GM18907 (cell line): ENCODE results near the gene HSD11B2.

Source experiments
- ATAC-seq: cut with Tn5 transposase; IDR thresholded peaks from one replicate; pipeline ENCODE4 v1.9.1; 2021; ENCODE audit warnings: mild to moderate bottlenecking, moderate library complexity; ENCODE audit not compliant: unreplicated experiment

Gene HSD11B2

GRCh38 chr16:67431775-67432505 lies 1.0 kb downstream of the HSD11B2 start:
- no peak for ATAC-seq

GRCh38 chr16:67432506-67432890 lies 1.6 kb downstream of the HSD11B2 start:
- no peak for ATAC-seq

GRCh38 chr16:67433131-67433719 lies 2.3 kb downstream of the HSD11B2 start:
- ATAC-seq, result no peak

- no peak for ATAC-seq
Measured at GRCh38 chr16:67435758-67436164, 4.8 kb downstream of the HSD11B2 start.

- ATAC-seq, result no peak
Measured at GRCh38 chr16:67436640-67437193, 5.8 kb downstream of the HSD11B2 start.

GRCh38 chr16:67437513-67437912 lies 6.6 kb downstream of the HSD11B2 start:
- ATAC-seq, result no peak

- no peak for ATAC-seq
Measured at GRCh38 chr16:67438098-67438791, 7.3 kb downstream of the HSD11B2 start.

- no peak for ATAC-seq
Measured at GRCh38 chr16:67438824-67439393, 8.0 kb downstream of the HSD11B2 start.

GRCh38 chr16:67441271-67441753 lies 10.4 kb downstream of the HSD11B2 start:
- no peak for ATAC-seq

GRCh38 chr16:67441907-67442306 lies 11.0 kb downstream of the HSD11B2 start:
- no peak for ATAC-seq

GRCh38 chr16:67442581-67443255 lies 11.8 kb downstream of the HSD11B2 start:
- no peak for ATAC-seq

GRCh38 chr16:67443265-67443664 lies 12.3 kb downstream of the HSD11B2 start:
- no peak for ATAC-seq

GRCh38 chr16:67444259-67445125 lies 13.6 kb downstream of the HSD11B2 start:
- no peak for ATAC-seq

GRCh38 chr16:67445126-67445426 lies 14.2 kb downstream of the HSD11B2 start:
- no peak for ATAC-seq

GRCh38 chr16:67445441-67445912 lies 14.6 kb downstream of the HSD11B2 start:
- no peak for ATAC-seq

- ATAC-seq, result no peak
Measured at GRCh38 chr16:67445913-67446907, 15.3 kb downstream of the HSD11B2 start.

- no peak for ATAC-seq
Measured at GRCh38 chr16:67446968-67447507, 16.1 kb downstream of the HSD11B2 start.

- no peak for ATAC-seq
Measured at GRCh38 chr16:67447508-67448076, 16.7 kb downstream of the HSD11B2 start.
